Stimulated activated naive CD8-positive, alpha-beta T cell treated with anti-CD3 and anti-CD28 coated beads, Interleukin-15, Interleukin-2, amounts not matched to agents 100 ng/mL and 50 ng/mL, for 24 hours (primary cell): ENCODE results near the gene GOLIM4.

Experiments used
- H3K27ac Mint-ChIP-seq: one replicate; pipeline ENCODE4 v1.8.0; 2021; ENCODE audit warnings: mild to moderate bottlenecking, mixed read lengths
- H3K27me3 Mint-ChIP-seq: one replicate; pipeline ENCODE4 v1.8.0; 2021; ENCODE audit warnings: mixed read lengths
- H3K36me3 Mint-ChIP-seq: one replicate; pipeline ENCODE4 v1.8.0; 2021; ENCODE audit warnings: low read depth, mixed read lengths
- H3K4me1 Mint-ChIP-seq: one replicate; pipeline ENCODE4 v1.8.0; 2021; ENCODE audit warnings: low read depth, mixed read lengths
- H3K4me3 Mint-ChIP-seq: one replicate; pipeline ENCODE4 v1.8.0; 2021; ENCODE audit warnings: mild to moderate bottlenecking, mixed read lengths
- H3K9me3 Mint-ChIP-seq: one replicate; pipeline ENCODE4 v1.8.0; 2021; ENCODE audit warnings: mixed read lengths

The GOLIM4 gene

GRCh38 chr3:168090306-168091085 lies 5.2 kb downstream of the GOLIM4 start:
- Mint-ChIP-seq H3K27ac (no peak overlapping the region), H3K36me3 (no peaks in the 10 kb centered on the region), H3K9me3 (no peaks in the 10 kb centered on the region), H3K4me1 (peaks cover 35% of the 10 kb centered on the region), H3K4me3 (no peak overlapping the region), H3K27me3 (peaks cover 36% of the 10 kb centered on the region)

GRCh38 chr3:168089179-168089771 lies 6.4 kb downstream of the GOLIM4 start:
- Mint-ChIP-seq H3K27me3 (peaks cover 33% of the 10 kb centered on the region), H3K27ac (no peak overlapping the region), H3K4me3 (no peak overlapping the region), H3K4me1 (peaks cover 41% of the 10 kb centered on the region), H3K36me3 (no peaks in the 10 kb centered on the region), H3K9me3 (no peaks in the 10 kb centered on the region)

DNA sequence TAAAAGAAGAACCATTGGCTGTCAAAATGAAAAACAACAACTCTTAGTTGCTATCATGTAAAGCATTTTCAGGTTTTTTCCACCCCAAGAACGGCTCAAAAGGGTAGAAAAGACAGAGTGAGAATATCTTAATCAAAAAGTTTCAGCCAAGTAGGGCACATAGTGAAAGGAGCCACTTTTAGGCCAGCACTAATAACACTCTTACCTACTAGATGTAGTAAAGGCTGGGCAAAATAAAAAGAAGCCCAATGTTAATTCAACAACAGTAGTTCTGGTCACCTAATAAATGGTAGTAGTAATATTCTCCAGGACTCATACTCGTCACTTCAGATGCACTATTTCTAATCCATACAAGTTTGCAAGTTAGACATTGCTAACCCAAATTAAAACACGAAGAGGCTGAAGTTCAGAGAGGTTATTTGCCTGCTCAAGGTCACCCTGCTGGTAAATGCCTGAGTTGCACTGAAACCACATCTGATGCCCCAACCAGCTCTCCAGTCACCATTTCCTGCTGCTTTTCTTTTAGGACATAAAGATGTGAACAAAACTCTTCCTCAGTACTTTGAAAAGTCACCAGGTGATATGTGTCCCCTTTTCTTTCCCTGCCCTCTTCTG lies 7.5 kb downstream of the GOLIM4 start:
- peaks cover 26% of the 10 kb centered on the region for H3K27me3 Mint-ChIP-seq
- no peak overlapping the region for H3K27ac Mint-ChIP-seq
- H3K4me1 Mint-ChIP-seq, result peaks cover 34% of the 10 kb centered on the region
- no peak overlapping the region for H3K4me3 Mint-ChIP-seq
- no peaks in the 10 kb centered on the region for H3K9me3 Mint-ChIP-seq
- no peaks in the 10 kb centered on the region for H3K36me3 Mint-ChIP-seq

DNA sequence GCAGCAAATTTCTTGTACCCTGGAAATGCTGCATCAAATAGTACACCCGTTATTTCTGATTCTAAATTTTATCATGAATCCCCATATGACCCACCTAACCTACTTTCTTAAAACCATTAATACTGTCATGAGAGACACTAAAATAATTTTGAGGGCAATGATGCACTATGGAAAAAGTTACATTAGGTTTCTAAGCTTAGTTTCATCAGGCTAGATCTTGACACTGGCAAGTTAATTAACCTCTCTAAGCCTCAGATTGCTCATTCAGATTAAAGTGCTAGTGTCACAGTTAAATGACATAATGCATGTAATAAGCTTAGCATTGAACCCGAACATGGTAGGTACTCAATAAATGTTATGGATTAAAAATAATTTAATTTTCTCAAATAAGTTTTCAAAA lies 8.2 kb downstream of the GOLIM4 start:
- Mint-ChIP-seq H3K4me3 (no peak overlapping the region), H3K4me1 (peaks cover 34% of the 10 kb centered on the region), H3K27me3 (peaks cover 20% of the 10 kb centered on the region), H3K36me3 (no peaks in the 10 kb centered on the region), H3K9me3 (no peaks in the 10 kb centered on the region), H3K27ac (no peak overlapping the region)

- Mint-ChIP-seq H3K27me3 (peaks cover 13% of the 10 kb centered on the region), H3K27ac (no peak overlapping the region), H3K4me3 (no peak overlapping the region), H3K36me3 (no peaks in the 10 kb centered on the region), H3K9me3 (no peaks in the 10 kb centered on the region), H3K4me1 (peaks cover 34% of the 10 kb centered on the region)
Measured at GRCh38 chr3:168086541-168087260, 9.0 kb downstream of the GOLIM4 start.

- Mint-ChIP-seq H3K36me3 (no peaks in the 10 kb centered on the region), H3K27me3 (peaks cover 10% of the 10 kb centered on the region), H3K27ac (no peak overlapping the region), H3K4me1 (peaks cover 34% of the 10 kb centered on the region), H3K9me3 (no peaks in the 10 kb centered on the region), H3K4me3 (no peak overlapping the region)
Measured at GRCh38 chr3:168085491-168086119, 10.1 kb downstream of the GOLIM4 start.

- no peaks in the 10 kb centered on the region for H3K9me3 Mint-ChIP-seq
- no peaks in the 10 kb centered on the region for H3K36me3 Mint-ChIP-seq
- H3K27ac Mint-ChIP-seq, result no peak overlapping the region
- no peak overlapping the region for H3K4me3 Mint-ChIP-seq
- H3K4me1 Mint-ChIP-seq, result peaks cover 28% of the 10 kb centered on the region
- no peaks in the 10 kb centered on the region for H3K27me3 Mint-ChIP-seq
Measured at GRCh38 chr3:168083906-168084305, 11.8 kb downstream of the GOLIM4 start.

- H3K9me3 Mint-ChIP-seq, result no peaks in the 10 kb centered on the region
- no peak overlapping the region for H3K4me3 Mint-ChIP-seq
- H3K27ac Mint-ChIP-seq, result no peak overlapping the region
- H3K36me3 Mint-ChIP-seq, result no peaks in the 10 kb centered on the region
- peaks cover 14% of the 10 kb centered on the region for H3K4me1 Mint-ChIP-seq
- H3K27me3 Mint-ChIP-seq, result no peaks in the 10 kb centered on the region
Measured at GRCh38 chr3:168081856-168082255, 13.9 kb downstream of the GOLIM4 start.

DNA sequence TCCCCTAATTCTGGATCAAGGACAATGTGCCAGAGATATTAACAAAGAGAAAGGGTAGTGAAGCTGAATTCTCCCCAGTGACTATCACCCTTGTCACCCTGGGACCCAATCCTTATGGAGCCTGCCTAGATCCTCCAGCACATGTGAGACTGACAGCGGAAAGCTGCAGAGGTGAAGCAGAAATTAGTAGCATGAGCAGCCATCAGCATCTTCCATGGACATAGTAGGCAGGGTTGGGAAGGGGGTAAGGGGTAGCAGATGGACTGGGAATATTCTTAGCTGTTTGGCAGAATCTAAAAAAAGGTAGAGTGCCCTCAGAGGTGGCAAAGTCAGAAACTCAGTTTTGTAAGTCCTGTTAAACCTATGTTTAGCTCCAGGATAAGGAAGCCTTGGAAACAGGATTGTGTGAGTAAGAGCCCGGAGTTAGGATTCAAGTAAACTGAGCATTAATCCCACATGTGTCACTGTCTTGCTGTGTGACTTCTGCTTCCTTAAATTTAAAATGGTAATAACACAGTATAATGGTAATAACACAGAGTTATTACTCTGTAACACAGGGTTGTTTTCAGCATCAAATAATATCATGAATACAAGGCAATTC lies 14.5 kb downstream of the GOLIM4 start:
- peaks cover 14% of the 10 kb centered on the region for H3K4me1 Mint-ChIP-seq
- no peaks in the 10 kb centered on the region for H3K27me3 Mint-ChIP-seq
- H3K27ac Mint-ChIP-seq, result no peak overlapping the region

DNA sequence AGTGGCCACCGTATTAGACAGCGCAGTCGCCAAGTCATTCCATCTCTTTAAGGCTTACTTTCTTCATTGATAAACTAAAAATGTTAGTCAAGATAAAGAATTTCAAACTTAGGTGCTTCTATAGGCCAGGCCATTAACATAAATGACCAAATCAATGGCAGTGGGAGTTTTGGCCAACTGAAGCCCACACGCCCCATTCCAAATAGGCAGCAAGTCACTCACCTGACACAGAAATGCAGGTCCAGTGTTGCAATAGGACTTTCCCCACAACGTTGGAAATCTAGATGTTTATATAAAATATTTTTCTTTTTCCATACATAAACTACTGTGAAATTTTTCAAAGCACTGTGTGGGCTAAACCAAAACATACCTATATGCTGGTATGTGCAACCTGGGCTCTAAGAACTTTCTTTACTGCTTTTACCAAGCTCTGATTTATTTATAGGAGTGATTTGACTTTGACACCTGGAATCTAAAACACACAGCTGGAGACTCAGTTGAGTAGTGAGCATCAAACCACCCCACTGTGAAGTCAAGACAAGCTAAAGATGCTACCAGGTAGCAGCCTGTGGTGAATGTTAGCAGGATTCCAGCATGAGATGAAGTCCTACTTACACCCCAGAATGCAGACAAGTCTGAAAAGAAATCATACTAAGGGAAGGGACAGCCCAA lies 15.1 kb downstream of the GOLIM4 start:
- no peaks in the 10 kb centered on the region for H3K36me3 Mint-ChIP-seq
- H3K27ac Mint-ChIP-seq, result no peak overlapping the region
- no peaks in the 10 kb centered on the region for H3K9me3 Mint-ChIP-seq
- no peaks in the 10 kb centered on the region for H3K27me3 Mint-ChIP-seq
- H3K4me3 Mint-ChIP-seq, result no peak overlapping the region
- peaks cover 12% of the 10 kb centered on the region for H3K4me1 Mint-ChIP-seq

More for the DNA sequence above, 14.5 kb downstream of the GOLIM4 start:
- no peaks in the 10 kb centered on the region for H3K36me3 Mint-ChIP-seq
- H3K9me3 Mint-ChIP-seq, result no peaks in the 10 kb centered on the region
- H3K4me3 Mint-ChIP-seq, result no peak overlapping the region

DNA sequence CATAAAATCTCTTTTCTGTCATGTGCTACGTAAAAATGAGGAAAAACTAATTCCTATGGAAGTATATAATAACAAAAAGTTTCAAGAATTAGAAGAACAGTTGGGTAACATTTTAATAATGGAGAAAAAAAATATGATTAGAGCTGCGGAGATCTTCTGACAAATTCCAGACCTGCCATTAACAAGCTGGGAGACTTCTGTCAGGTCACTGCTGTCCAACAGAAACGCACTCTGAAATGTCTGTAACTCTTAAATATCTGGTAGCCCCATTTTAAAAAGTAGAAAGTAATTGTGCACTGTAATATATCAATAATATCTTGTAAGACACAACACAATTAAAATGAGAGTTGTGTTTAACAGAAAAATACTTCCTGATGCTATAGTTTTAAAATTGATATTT lies 15.7 kb downstream of the GOLIM4 start:
- Mint-ChIP-seq H3K27me3 (no peaks in the 10 kb centered on the region), H3K4me1 (peaks cover 6% of the 10 kb centered on the region), H3K36me3 (no peaks in the 10 kb centered on the region), H3K4me3 (no peak overlapping the region), H3K27ac (no peak overlapping the region), H3K9me3 (no peaks in the 10 kb centered on the region)

DNA sequence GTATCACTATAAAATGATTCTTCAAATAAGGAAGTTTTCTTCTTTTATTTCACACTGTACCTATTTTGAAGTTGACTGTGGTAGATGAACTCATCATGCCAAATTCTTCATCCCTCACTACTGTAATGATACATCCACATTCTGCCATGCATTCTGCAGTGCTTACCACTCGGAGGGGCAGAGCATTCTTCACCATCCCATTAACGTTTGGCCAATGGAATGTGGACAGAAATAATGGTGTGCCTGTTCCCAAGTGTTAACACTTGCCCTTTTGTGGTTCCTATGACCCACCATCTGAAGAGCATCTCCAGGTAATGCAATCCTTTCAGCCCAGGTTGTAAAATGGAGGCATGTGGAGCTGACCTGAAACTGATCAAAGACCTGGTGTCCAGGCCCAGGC lies 18.6 kb downstream of the GOLIM4 start:
- H3K9me3 Mint-ChIP-seq, result no peaks in the 10 kb centered on the region
- peaks cover under 1% of the 10 kb centered on the region for H3K4me1 Mint-ChIP-seq
- no peaks in the 10 kb centered on the region for H3K27me3 Mint-ChIP-seq
- H3K27ac Mint-ChIP-seq, result no peak overlapping the region
- H3K4me3 Mint-ChIP-seq, result no peak overlapping the region
- no peaks in the 10 kb centered on the region for H3K36me3 Mint-ChIP-seq

DNA sequence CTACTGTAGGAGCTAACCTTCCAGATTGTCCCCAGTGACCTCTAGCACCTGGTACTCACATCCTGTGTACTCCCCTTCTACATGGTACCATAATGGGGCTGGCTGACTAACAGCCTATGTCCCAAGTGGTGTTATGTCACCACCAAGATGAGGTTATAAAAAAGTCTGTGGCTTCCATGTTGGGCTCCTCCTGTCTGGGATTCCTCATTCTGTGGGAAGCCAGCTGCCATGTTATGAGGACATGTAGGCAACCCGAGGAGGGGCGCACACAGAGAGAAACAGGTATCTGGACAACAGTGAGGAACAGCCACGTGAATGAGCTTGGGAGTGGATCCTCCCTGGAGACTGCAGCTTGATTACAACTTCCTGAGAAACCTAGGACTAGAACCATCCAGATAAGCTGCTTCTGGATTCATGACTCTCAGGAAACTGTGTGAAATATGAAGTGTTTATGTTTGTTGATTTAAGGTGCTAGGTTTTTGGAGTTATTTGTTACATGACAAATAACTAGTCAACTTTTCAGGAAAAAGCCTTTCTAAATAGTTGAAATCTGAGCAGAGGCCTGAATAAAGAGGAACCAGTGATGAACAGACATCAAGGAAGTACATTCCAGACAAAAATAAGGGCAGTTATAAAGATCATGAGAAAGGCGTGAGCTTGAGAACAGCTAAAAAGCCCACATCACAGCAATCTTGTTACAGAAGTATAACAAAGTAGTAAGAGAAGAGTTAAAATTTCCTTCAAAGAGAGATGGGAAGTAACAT lies 21.7 kb downstream of the GOLIM4 start:
- Mint-ChIP-seq H3K27ac (no peak overlapping the region), H3K4me1 (peaks cover 13% of the 10 kb centered on the region), H3K9me3 (no peaks in the 10 kb centered on the region), H3K27me3 (no peaks in the 10 kb centered on the region), H3K4me3 (no peak overlapping the region), H3K36me3 (no peaks in the 10 kb centered on the region)
